HepG2 (cell line): ENCODE data around the gene ANKS1A. TPM values are rescaled to one million over a fixed set of nuclear protein-coding genes. Genes with fewer than 3 reads are reported as not detected.
A peak's percentile ranks its signal among the peaks of the same experiment; 100 is the strongest.

Experiments
- AHDC1 ChIP-seq: sonication (generic); formaldehyde crosslinking; IDR thresholded peaks from 2 replicates; pipeline ENCODE4 v1.5.1; 2020; ENCODE audit warnings: mild to moderate bottlenecking, missing genetic modification reagents, borderline replicate concordance
- BATF2 ChIP-seq: sonication (generic); formaldehyde crosslinking; IDR thresholded peaks from 2 replicates; pipeline ENCODE4 v1.8.0; 2022; ENCODE audit warnings: mild to moderate bottlenecking, missing genetic modification reagents, moderate library complexity
- CEBPG ChIP-seq: IDR thresholded peaks from 2 replicates; pipeline ENCODE4 v1.6.1; 2016
- DNMT3B ChIP-seq: conservative IDR thresholded peaks from 2 replicates; pipeline ENCODE4 v1.6.1; 2016; ENCODE audit warnings: missing biosample characterization, control low read depth
- HNF4A ChIP-seq: sonication (generic); formaldehyde crosslinking; IDR thresholded peaks from 2 replicates; pipeline ENCODE4 v1.4.0; 2020; ENCODE audit warnings: missing genetic modification reagents
- MIER2 ChIP-seq: IDR thresholded peaks from 2 replicates; pipeline ENCODE4 v1.6.1; 2016; ENCODE audit warnings: missing biosample characterization, missing genetic modification reagents
- NCOR1 ChIP-seq: fragments of 200-600 bp; sonication (generic); IDR thresholded peaks from 2 replicates; pipeline ENCODE4 v1.7.0; 2017; ENCODE audit warnings: antibody characterized with exemption, low read length, borderline replicate concordance
- NONO ChIP-seq, 2 experiments: fragments of 450-650 bp in 1 of 2; sonication (generic) in 1 of 2; formaldehyde crosslinking in 1 of 2; IDR thresholded peaks in 1 of 2; conservative IDR thresholded peaks in 1 of 2; 2 replicates each; pipeline versions ENCODE4 v1.6.1 to v1.8.0; 2017 to 2022; ENCODE audit warnings: mild to moderate bottlenecking in 1 of 2, missing genetic modification reagents in 1 of 2, moderate library complexity in 1 of 2
- SALL1 ChIP-seq: sonication (generic); formaldehyde crosslinking; IDR thresholded peaks from 2 replicates; pipeline ENCODE4 v1.8.0; 2022; ENCODE audit warnings: mild to moderate bottlenecking, missing genetic modification reagents
- TAF15 ChIP-seq: fragments of 200-400 bp; formaldehyde crosslinking; IDR thresholded peaks from one replicate; pipeline ENCODE4 v1.6.1; 2018; ENCODE audit warnings: mild to moderate bottlenecking, low read depth, low read length; ENCODE audit not compliant: poor library complexity, severe bottlenecking
- ZBTB10 ChIP-seq: sonication (generic); formaldehyde crosslinking; IDR thresholded peaks from 2 replicates; pipeline ENCODE4 v1.4.0; 2020; ENCODE audit warnings: missing genetic modification reagents, borderline replicate concordance
- ZBTB33 ChIP-seq: sonication (generic); formaldehyde crosslinking; IDR thresholded peaks from 2 replicates; pipeline ENCODE4 v1.4.0; 2020; ENCODE audit warnings: missing genetic modification reagents
- ZBTB44 ChIP-seq: sonication (generic); formaldehyde crosslinking; IDR thresholded peaks from 2 replicates; pipeline ENCODE4 v1.4.0; 2020; ENCODE audit warnings: missing genetic modification reagents
- ZNF33A ChIP-seq: sonication (generic); formaldehyde crosslinking; IDR thresholded peaks from 2 replicates; pipeline ENCODE4 v1.5.1; 2020; ENCODE audit warnings: missing genetic modification reagents, mild to moderate bottlenecking, moderate library complexity, borderline replicate concordance
- ZNF460 ChIP-seq: sonication (generic); formaldehyde crosslinking; IDR thresholded peaks from 2 replicates; pipeline ENCODE4 v1.5.1; 2020; ENCODE audit warnings: missing genetic modification reagents, mild to moderate bottlenecking, borderline replicate concordance
- ZNF879 ChIP-seq: sonication (generic); formaldehyde crosslinking; IDR thresholded peaks from 2 replicates; pipeline ENCODE4 v1.8.1; 2023; ENCODE audit warnings: missing genetic modification reagents
- polyA plus RNA-seq, 8 experiments: library from polyadenylated mRNA; depleted of rRNA in 3 of 8; stranded (reverse) in 7 of 8; unstranded in 1 of 8; fragments of >200 nt; fragmentation: Illumina TruSeq in 4 of 8; extraction: Trizol in 4 of 8; gene quantifications; 2 replicates each; pipeline versions ENCODE4 v1.2.1 to v1.2.3, GENCODE V29; 2011 to 2016; ENCODE audit warnings: low read depth in 4 of 8, missing spikeins in 1 of 8, mixed read lengths in 1 of 8; ENCODE audit not compliant: insufficient read depth in 1 of 8
- total RNA-seq, 5 experiments: library from RNA; depleted of rRNA; stranded (reverse); fragments of >200 nt; fragmentation: Illumina TruSeq; extraction: Trizol; gene quantifications; 2 replicates each; pipeline ENCODE4 v1.2.3, GENCODE V29; 2016; ENCODE audit warnings: low read depth in 1 of 5

ANKS1A gene
- total and polyA plus RNA-seq, 2 of the 13 experiments (the other 11 are each of a cell fraction or from before 2014, with no cell fraction given), result 7.2 to 15.1 TPM

GRCh38 chr6:35051997-35052583 lies 163.0 kb downstream of the ANKS1A start (continued):
- 0 out of 2 replicates have a peak, but pooled peaks have one; percentile 21 for TF ChIP-seq CEBPG
- no peak for TF ChIP-seq AHDC1
- no peak for TF ChIP-seq ZNF33A (CRISPR knock-in tag)
- peak; percentile 83 for TF ChIP-seq ZNF460 (CRISPR knock-in tag)
- no peak for TF ChIP-seq BATF2
- no peak for TF ChIP-seq TAF15
- TF ChIP-seq DNMT3B (CRISPR knock-in tag), result no peak
- TF ChIP-seq MIER2, result no peak
- TF ChIP-seq NONO (IDR thresholded peaks at IDR 0.05), result no peak
- TF ChIP-seq NONO (CRISPR knock-in tag; conservative IDR thresholded peaks at IDR 0.05), result no peak
- TF ChIP-seq ZBTB10, result no peak
- no peak for TF ChIP-seq ZNF879
- TF ChIP-seq NCOR1, result peak; percentile 45; the same call in 1 of the 2 replicates
- no peak for TF ChIP-seq ZBTB44 (CRISPR knock-in tag)
- peak; percentile 81 for TF ChIP-seq HNF4A
- TF ChIP-seq ZBTB33 (CRISPR knock-in tag), result 0 out of 2 replicates have a peak, but pooled peaks have one; percentile 5
- peak; percentile 28; the same call in 1 of the 2 replicates for TF ChIP-seq SALL1 (CRISPR knock-in tag)
